Activated T-cell treated with anti-CD3 and anti-CD28 coated beads, Interleukin-2, amount 50 U/mL, for 1 hour (primary cell): ENCODE data around the gene MTSS2.
"Not testable (repeated sequence)": the region's sequence is repeated elsewhere in the genome, so short reads cannot be mapped to it uniquely, and the experiment has no call there.

Experiments
- DNase-seq: peaks from one replicate; pipeline ENCODE4 v3.0.0-alpha.2; 2020

MTSS2 gene

GRCh38 chr16:70650216-70650615, 35.6 kb downstream of the MTSS2 start:
- DNase-seq = no peak

GRCh38 chr16:70649300-70649699, 36.6 kb downstream of the MTSS2 start:
- DNase-seq = no peak

- no peak for DNase-seq
Measured at GRCh38 chr16:70648606-70649005, 37.2 kb downstream of the MTSS2 start.

- DNase-seq = no peak
Measured at GRCh38 chr16:70647441-70648359, 38.2 kb downstream of the MTSS2 start.

- no peak for DNase-seq
Measured at GRCh38 chr16:70646260-70647241, 39.3 kb downstream of the MTSS2 start, which contains the start of gene IL34. TSS of gene IL34 (plus strand) at chr16:70646559. CDS start at chr16:70646948, 389 bp downstream.

GRCh38 chr16:70644763-70645597, 40.9 kb downstream of the MTSS2 start:
- DNase-seq = no peak

- DNase-seq = not testable (repeated sequence)
Measured at GRCh38 chr16:70643264-70643663, 42.6 kb downstream of the MTSS2 start.

GRCh38 chr16:70642633-70643032, 43.2 kb downstream of the MTSS2 start:
- no peak for DNase-seq

GRCh38 chr16:70638814-70639792, 46.8 kb downstream of the MTSS2 start:
- no peak for DNase-seq
